RWPE2 (cell line): ENCODE data around the gene C2orf68.
"Not testable (repeated sequence)": the region's sequence is repeated elsewhere in the genome, so short reads cannot be mapped to it uniquely, and the experiment has no call there.

ENCODE experiments used
- ATAC-seq: fragments of 200-7000 bp; cut with Tn5 transposase; 3 replicates; pipeline ENCODE4 v1.9.1; 2021; ENCODE audit warnings: low read depth
- DNase-seq: peaks from one replicate; pipeline ENCODE4 v3.0.0-alpha.2; 2020; ENCODE audit warnings: low spot score
- H3K27ac ChIP-seq: fragments of 450-650 bp; 2 replicates; pipeline ENCODE4 v1.5.1; 2017; ENCODE audit warnings: mild to moderate bottlenecking; ENCODE audit not compliant: poor library complexity, severe bottlenecking
- H3K27me3 ChIP-seq: fragments of 250-450 bp; sonication (Bioruptor Pico); 2 replicates; pipeline ENCODE4 v1.5.1; 2021; ENCODE audit warnings: mild to moderate bottlenecking, moderate library complexity; ENCODE audit not compliant: insufficient read depth, poor library complexity, severe bottlenecking
- H3K36me3 ChIP-seq: fragments of 250-450 bp; sonication (Bioruptor Pico); 2 replicates; pipeline ENCODE4 v1.5.1; 2020; ENCODE audit warnings: low read depth, mild to moderate bottlenecking, moderate library complexity
- H3K4me1 ChIP-seq: fragments of 250-450 bp; sonication (Bioruptor Pico); 2 replicates; pipeline ENCODE4 v1.5.1; 2021; ENCODE audit warnings: mild to moderate bottlenecking, moderate library complexity; ENCODE audit not compliant: insufficient read depth, poor library complexity, severe bottlenecking
- H3K4me3 ChIP-seq: fragments of 250-450 bp; sonication (Bioruptor Pico); 2 replicates; pipeline ENCODE4 v1.5.1; 2021; ENCODE audit warnings: mild to moderate bottlenecking, moderate library complexity; ENCODE audit not compliant: severe bottlenecking
- H3K9me3 ChIP-seq: fragments of 250-450 bp; sonication (Bioruptor Pico); 2 replicates; pipeline ENCODE4 v1.5.1; 2021; ENCODE audit warnings: mild to moderate bottlenecking, moderate library complexity; ENCODE audit not compliant: severe bottlenecking
- TF ChIP-seq, protein P1 (sequence below): fragments of 450-650 bp; IDR thresholded peaks from one replicate; pipeline ENCODE4 v1.5.1; 2017; ENCODE audit warnings: mild to moderate bottlenecking, moderate library complexity; ENCODE audit not compliant: poor library complexity, severe bottlenecking

C2orf68 gene

DNA sequence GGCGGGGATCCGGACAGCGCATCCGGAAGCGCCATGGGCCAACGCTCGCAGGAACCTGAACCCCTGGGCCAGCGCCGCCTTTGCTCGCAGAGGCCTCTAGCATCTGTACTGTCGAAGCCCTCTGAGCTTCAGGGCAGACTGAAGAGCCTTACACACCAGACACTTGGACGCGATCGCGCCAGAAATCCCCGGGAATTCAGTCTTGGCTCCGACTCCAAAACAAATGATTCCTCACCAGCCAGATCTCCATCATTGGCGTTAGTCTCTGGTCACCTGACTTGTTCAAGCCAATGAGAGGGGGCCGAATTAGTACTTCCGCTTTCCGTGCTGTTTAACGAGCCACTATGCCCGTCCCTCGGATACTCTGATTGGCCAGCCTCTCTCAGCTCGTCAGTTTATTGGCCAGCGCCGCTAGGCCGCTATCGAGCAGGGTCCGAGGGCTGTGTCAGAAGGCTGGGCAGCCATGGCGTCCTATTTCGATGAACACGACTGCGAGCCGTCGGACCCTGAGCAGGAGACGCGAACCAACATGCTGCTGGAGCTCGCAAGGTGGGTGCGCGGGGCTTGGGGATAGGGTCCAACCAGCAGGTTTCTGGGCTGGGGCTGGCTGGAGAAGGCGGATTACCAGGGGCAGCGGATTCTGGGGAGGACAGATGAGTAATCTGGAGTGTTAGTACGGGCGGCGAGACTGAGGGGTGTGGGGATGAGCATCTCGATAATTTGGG, 16.4 kb downstream of the C2orf68 start, which contains the start of gene RNF181:
Gene RNF181, plus strand, starts transcription at position 445 of the 725 bp plus-strand sequence. Its CDS starts 19 bp downstream, at position 464.
- no peaks in the 10 kb centered on the region for H3K27me3 ChIP-seq
- TF ChIP-seq, protein P1, sequence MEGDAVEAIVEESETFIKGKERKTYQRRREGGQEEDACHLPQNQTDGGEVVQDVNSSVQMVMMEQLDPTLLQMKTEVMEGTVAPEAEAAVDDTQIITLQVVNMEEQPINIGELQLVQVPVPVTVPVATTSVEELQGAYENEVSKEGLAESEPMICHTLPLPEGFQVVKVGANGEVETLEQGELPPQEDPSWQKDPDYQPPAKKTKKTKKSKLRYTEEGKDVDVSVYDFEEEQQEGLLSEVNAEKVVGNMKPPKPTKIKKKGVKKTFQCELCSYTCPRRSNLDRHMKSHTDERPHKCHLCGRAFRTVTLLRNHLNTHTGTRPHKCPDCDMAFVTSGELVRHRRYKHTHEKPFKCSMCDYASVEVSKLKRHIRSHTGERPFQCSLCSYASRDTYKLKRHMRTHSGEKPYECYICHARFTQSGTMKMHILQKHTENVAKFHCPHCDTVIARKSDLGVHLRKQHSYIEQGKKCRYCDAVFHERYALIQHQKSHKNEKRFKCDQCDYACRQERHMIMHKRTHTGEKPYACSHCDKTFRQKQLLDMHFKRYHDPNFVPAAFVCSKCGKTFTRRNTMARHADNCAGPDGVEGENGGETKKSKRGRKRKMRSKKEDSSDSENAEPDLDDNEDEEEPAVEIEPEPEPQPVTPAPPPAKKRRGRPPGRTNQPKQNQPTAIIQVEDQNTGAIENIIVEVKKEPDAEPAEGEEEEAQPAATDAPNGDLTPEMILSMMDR = no peak
- no peaks in the 10 kb centered on the region for H3K9me3 ChIP-seq
- DNase-seq (peak; percentile 95), ATAC-seq (peak; percentile 98)
- peaks cover 4% of the 10 kb centered on the region for H3K4me1 ChIP-seq
- H3K27ac ChIP-seq = peak within 1 kb of the TSS; percentile 70
- peaks cover 24% of the 10 kb centered on the region for H3K36me3 ChIP-seq
- H3K4me3 ChIP-seq = peak within 1 kb of the TSS; percentile 63

DNA sequence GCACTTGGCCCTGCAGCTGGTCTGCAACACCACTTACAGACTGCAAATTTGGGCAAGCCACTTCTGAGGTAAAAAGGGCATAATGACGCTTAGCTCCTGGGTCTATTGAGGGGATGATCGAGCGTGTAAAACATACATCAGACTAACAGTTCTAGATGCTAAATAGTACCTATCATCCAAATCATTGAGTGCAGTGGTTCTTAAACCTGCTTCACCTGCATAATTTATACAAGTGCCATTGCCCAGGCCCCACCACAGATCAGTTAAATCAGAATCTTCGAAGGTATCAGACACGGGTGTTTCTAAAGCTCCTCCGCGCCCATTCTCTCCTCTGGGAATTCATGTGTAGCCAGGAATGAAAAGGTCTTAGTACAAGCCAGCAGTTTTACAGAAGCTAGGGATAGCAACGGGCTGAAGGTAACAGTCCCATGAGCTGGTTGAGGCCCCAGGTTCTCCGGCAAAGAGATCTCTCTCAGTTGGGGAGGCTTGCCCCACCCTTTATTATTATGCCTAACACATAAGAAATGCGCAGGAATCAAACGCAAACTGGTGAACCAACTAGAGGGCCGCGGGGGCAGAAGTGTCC, 17.1 kb downstream of the C2orf68 start:
- no peaks in the 10 kb centered on the region for H3K9me3 ChIP-seq
- H3K27ac ChIP-seq = peak overlapping the region; percentile 70
- no peaks in the 10 kb centered on the region for H3K27me3 ChIP-seq
- TF ChIP-seq, protein P1 = no peak
- H3K36me3 ChIP-seq = peaks cover 24% of the 10 kb centered on the region
- peaks cover 4% of the 10 kb centered on the region for H3K4me1 ChIP-seq
- DNase-seq (no peak), ATAC-seq (no peak; the same call in 2 of the 3 replicates)
- H3K4me3 ChIP-seq = peak overlapping the region; percentile 63

DNA sequence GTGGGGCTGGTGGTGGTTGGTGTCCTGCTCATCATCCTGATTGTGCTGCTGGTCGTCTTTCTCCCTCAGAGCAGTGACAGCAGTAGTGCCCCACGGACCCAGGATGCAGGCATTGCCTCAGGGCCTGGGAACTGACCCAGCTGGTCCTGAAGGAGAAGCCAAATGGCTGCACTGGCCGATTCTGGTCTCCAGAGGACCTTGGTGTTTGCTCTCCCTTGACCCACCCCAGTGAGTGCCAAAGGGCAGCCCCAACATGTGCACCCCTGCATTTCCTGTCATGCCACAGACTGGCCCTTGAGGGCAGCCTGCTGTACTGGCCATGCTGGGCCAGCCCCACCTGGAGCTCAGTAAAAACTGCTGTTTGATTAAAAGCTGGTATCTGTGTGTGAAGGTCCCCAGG, 18.8 kb downstream of the C2orf68 start:
- TF ChIP-seq, protein P1 = no peak
- no peak for DNase-seq
- H3K4me1 ChIP-seq = peaks cover 4% of the 10 kb centered on the region

DNA sequence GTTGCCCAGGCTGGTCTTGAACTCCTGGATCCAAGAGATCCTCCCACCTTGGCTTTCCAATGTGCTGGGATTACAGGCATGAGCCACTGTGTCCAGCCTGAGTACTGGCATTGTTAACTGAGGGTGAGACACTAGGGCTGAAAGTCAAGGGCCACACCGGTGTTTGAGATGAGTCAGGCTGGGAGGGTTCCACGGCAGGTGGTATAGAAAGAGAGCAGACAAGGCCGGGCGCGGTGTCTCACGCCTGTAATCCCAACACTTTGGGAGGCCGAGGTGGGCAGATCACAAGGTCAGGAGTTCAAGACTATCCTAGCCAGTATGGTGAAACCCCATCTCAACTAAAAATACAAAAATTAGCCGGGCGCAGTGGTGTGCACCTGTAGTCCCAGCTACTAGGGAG, 19.6 kb downstream of the C2orf68 start:
- not testable (repeated sequence) for H3K27ac ChIP-seq, H3K4me1 ChIP-seq, H3K36me3 ChIP-seq, H3K27me3 ChIP-seq, DNase-seq, H3K4me3 ChIP-seq, ATAC-seq, H3K9me3 ChIP-seq

More for the DNA sequence above, 18.8 kb downstream of the C2orf68 start:
- peaks cover 17% of the 10 kb centered on the region for H3K36me3 ChIP-seq
- no peaks in the 10 kb centered on the region for H3K9me3 ChIP-seq
- H3K27ac ChIP-seq = no peak overlapping the region
- H3K4me3 ChIP-seq = no peak overlapping the region
- H3K27me3 ChIP-seq = no peaks in the 10 kb centered on the region
- ATAC-seq = no peak

DNA sequence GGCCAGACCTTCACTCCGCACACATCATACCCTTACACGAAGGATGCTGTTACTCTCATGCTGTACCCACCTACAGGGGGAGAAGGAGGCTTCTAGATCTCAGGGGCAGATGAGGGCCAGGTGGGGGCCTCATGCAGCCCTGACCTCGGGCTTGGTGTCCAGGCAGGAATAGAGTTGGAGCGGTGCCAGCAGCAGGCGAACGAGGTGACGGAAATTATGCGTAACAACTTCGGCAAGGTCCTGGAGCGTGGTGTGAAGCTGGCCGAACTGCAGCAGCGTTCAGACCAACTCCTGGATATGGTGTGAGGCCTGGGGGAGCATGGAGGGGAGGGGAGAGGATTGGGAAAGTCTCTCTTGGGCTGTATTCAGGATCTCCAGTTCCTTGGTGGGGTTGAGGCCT, 20.3 kb downstream of the C2orf68 start:
- no peaks in the 10 kb centered on the region for H3K9me3 ChIP-seq
- H3K36me3 ChIP-seq = peaks cover 2% of the 10 kb centered on the region
- ATAC-seq = no peak
- TF ChIP-seq, protein P1 = no peak
- no peak for DNase-seq
- peaks cover 4% of the 10 kb centered on the region for H3K4me1 ChIP-seq
- no peak overlapping the region for H3K27ac ChIP-seq
- H3K4me3 ChIP-seq = no peak overlapping the region
- H3K27me3 ChIP-seq = no peaks in the 10 kb centered on the region
